Measurements from ENCODE around the gene ADK.
"Not testable (repeated sequence)": the region's sequence is repeated elsewhere in the genome, so short reads cannot be mapped to it uniquely, and the experiment has no call there.

The ADK gene

DNA sequence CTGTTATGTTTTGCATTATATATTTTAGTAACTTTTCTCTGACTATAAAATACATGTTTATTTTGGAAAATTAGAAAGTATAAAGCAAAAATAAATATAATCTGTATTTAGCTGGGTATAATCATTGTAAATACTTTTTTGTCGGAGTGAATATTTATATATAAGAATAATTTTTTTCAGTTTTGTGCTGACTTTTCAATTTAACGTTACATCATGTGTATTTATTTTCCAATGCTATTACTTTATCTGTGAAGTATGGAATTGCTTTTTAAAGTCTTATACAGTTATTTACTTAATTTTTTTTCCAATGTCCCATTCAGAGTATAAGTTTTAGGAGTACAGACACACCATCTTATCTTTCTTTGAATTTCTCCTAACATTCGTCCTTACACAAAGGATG, 15.6 kb upstream of the ADK start:
- no peak for DNase-seq (ENCODE audit: low read depth, low spot score)
- no peak overlapping the region for H3K4me3 ChIP-seq (ENCODE audit: low read depth, low read length)
- CTCF ChIA-PET: interaction anchor here (1.0 to 1.6 kb wide), 2 partner anchors 10 to 13 kb away, joined by 3 to 6 read pairs; no protein-coding TSS in a partner anchor
- POLR2A ChIA-PET: no interaction called here
- TF ChIP-seq, protein P1, sequence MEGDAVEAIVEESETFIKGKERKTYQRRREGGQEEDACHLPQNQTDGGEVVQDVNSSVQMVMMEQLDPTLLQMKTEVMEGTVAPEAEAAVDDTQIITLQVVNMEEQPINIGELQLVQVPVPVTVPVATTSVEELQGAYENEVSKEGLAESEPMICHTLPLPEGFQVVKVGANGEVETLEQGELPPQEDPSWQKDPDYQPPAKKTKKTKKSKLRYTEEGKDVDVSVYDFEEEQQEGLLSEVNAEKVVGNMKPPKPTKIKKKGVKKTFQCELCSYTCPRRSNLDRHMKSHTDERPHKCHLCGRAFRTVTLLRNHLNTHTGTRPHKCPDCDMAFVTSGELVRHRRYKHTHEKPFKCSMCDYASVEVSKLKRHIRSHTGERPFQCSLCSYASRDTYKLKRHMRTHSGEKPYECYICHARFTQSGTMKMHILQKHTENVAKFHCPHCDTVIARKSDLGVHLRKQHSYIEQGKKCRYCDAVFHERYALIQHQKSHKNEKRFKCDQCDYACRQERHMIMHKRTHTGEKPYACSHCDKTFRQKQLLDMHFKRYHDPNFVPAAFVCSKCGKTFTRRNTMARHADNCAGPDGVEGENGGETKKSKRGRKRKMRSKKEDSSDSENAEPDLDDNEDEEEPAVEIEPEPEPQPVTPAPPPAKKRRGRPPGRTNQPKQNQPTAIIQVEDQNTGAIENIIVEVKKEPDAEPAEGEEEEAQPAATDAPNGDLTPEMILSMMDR (IDR thresholded peaks at IDR 0.05; ENCODE audit: insufficient read depth, low read length, missing control alignments): no peak

GRCh38 chr10:74137992-74138391, 13.0 kb upstream of the ADK start:
- TF ChIP-seq, protein P1 (IDR thresholded peaks at IDR 0.05; ENCODE audit: insufficient read depth, low read length, missing control alignments): no peak
- no peak for DNase-seq (ENCODE audit: low read depth, low spot score)
- POLR2A ChIA-PET: no interaction called here
- CTCF ChIA-PET: interaction anchor here (1.1 to 2.4 kb wide), 5 partner anchors 9 to 259 kb away, joined by 3 to 14 read pairs (median 4); no protein-coding TSS in a partner anchor
- H3K4me3 ChIP-seq (ENCODE audit: low read depth, low read length): no peak overlapping the region

DNA sequence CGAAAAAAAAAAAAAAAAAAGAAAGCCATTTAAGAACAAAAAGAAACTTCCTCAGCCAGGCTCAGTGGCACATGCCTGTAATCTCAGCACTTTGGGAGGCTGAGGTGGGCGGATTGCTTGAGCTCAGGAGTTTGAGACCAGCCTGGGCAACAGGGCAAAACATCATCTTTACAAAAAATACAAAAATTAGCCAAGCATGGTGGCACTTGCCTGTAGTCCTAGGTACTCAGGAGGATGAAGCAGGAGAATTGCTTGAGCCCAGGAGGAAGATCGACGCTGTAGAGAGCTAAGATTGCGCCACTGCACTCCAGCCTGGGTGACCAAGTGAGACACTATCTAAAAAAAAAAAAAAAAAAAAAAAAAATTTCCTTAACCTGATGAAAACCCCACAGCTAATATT, 12.4 kb upstream of the ADK start:
- H3K4me3 ChIP-seq (ENCODE audit: low read depth, low read length); DNase-seq (ENCODE audit: low read depth, low spot score): not testable (repeated sequence)
- ChIA-PET POLR2A (interaction anchor here (0.6 kb wide), 1 partner anchor 11 kb away, joined by 3 read pairs; no protein-coding TSS in a partner anchor), CTCF (interaction anchor here (1.1 to 2.4 kb wide), 4 partner anchors 8 to 259 kb away, joined by 3 to 14 read pairs (median 4); no protein-coding TSS in a partner anchor)

DNA sequence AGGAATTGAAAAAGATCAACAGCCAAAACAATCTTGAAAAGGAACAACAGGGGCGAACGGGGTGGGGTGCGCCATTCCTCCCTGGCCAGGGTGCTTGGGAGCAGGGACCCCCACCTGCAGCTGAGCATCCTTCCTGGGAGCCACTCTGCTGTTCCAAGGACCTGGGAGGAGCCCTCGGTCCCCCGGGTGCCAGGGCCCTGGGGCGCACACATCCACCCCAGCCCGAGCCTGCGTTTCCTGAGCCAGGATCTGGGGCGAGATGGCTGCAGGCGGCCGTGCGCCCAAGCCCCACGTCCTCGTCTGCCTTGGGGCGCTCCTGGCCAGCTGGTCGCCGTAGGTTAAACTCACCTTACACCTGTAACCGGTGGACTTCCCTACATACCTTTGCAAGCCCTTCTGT, 11.0 kb upstream of the ADK start:
- POLR2A ChIA-PET: no interaction called here
- no peak for DNase-seq (ENCODE audit: low read depth, low spot score)

DNA sequence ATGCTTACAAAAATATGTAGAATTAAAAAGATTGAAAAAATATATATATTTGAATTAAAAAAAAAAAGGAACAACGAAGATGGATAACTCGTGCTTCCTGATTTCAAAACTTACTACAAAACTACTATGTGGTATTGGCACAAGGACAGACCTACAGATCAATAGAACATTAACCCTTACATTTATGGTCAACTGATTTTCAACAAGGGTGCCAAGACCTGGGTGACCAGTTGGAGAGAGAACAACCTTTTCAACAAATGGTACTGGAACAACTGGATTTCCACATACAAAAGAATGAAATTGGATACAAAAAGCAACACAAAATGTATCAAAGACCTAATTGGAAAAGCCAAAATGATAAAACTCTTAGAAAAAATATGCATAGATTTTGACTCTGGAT, 10.5 kb upstream of the ADK start:
- CTCF ChIA-PET: interaction anchor here (1.1 to 2.4 kb wide), 2 partner anchors 10 to 95 kb away, joined by 4 to 14 read pairs; no protein-coding TSS in a partner anchor
- TF ChIP-seq, protein P1 (IDR thresholded peaks at IDR 0.05; ENCODE audit: insufficient read depth, low read length, missing control alignments): no peak
- POLR2A ChIA-PET: no interaction called here

More for the DNA sequence above, 11.0 kb upstream of the ADK start:
- TF ChIP-seq, protein P1 (IDR thresholded peaks at IDR 0.05; ENCODE audit: insufficient read depth, low read length, missing control alignments): no peak
- CTCF ChIA-PET: interaction anchor here (1.1 to 2.4 kb wide), 2 partner anchors 10 to 95 kb away, joined by 4 to 14 read pairs; no protein-coding TSS in a partner anchor
- no peak overlapping the region for H3K4me3 ChIP-seq (ENCODE audit: low read depth, low read length)

GRCh38 chr10:74145133-74145532, 5.9 kb upstream of the ADK start:
- TF ChIP-seq, protein P1 (IDR thresholded peaks at IDR 0.05; ENCODE audit: insufficient read depth, low read length, missing control alignments): no peak
- no peak overlapping the region for H3K4me3 ChIP-seq (ENCODE audit: low read depth, low read length)
- POLR2A ChIA-PET: interaction anchor here (1.1 kb wide), 1 partner anchor 12 kb away, joined by 3 read pairs; no protein-coding TSS in a partner anchor
- CTCF ChIA-PET: interaction anchor here (1.0 to 4.0 kb wide), 5 partner anchors 11 to 89 kb away, joined by 3 to 23 read pairs (median 4); no protein-coding TSS in a partner anchor
- peak; percentile 51 for DNase-seq (ENCODE audit: low read depth, low spot score)

More for the DNA sequence above, 10.5 kb upstream of the ADK start:
- no peak for DNase-seq (ENCODE audit: low read depth, low spot score)
- no peak overlapping the region for H3K4me3 ChIP-seq (ENCODE audit: low read depth, low read length)

DNA sequence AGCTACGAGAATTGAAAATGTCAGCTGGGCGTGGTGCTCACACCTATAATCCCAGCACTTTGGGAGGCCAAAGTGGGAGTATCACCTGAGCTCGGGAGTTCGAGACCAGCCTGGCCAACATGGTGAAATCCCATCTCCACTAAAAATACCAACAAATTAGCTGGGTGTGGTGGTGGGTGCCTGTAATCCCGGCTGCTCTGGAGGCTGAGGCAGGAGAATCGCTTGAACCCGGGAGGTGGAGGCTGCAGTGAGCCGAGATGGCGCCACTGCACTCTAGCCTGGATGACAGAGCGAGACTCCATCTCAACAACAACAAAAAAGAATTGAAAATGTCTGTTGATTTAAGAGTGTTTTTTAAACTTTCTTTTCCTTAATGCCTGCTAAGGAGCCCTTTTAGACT, 4.0 kb upstream of the ADK start:
- ChIA-PET POLR2A (interaction anchor here (0.6 kb wide), 1 partner anchor 9 kb away, joined by 3 read pairs; no protein-coding TSS in a partner anchor), CTCF (interaction anchor here (1.3 to 5.7 kb wide), 4 partner anchors 9 to 87 kb away, joined by 3 to 46 read pairs (median 4); no protein-coding TSS in a partner anchor)
- H3K4me3 ChIP-seq (ENCODE audit: low read depth, low read length); DNase-seq (ENCODE audit: low read depth, low spot score): not testable (repeated sequence)
